Activated CD4-positive, alpha-beta memory T cell treated with anti-CD3 and anti-CD28 coated beads for 36 hours (primary cell): Measurements from ENCODE around the gene YKT6. TPM values are rescaled to one million over a fixed set of nuclear protein-coding genes. Genes with fewer than 3 reads are reported as not detected.

ENCODE experiments used
- CTCF ChIA-PET: fragments of 350-600 bp; sonication (Branson Sonifier 250); formaldehyde crosslinking; loops from one replicate; lab custom pipeline; 2021; ENCODE audit warnings: antibody characterized with exemption, inconsistent platforms; lab: Charles Lee
- POLR2A ChIA-PET: fragments of 350-600 bp; sonication (Branson Sonifier 250); formaldehyde crosslinking; loops from one replicate; lab custom pipeline; 2021; ENCODE audit warnings: antibody characterized with exemption; lab: Charles Lee
- DNase-seq: peaks from one replicate; pipeline ENCODE4 v3.0.0-alpha.2; 2020
- H3K27ac Mint-ChIP-seq: one replicate; pipeline ENCODE4 v1.8.0; 2021; ENCODE audit warnings: mixed read lengths
- H3K27me3 Mint-ChIP-seq: one replicate; pipeline ENCODE4 v1.8.0; 2021; ENCODE audit warnings: mixed read lengths
- H3K36me3 Mint-ChIP-seq: one replicate; pipeline ENCODE4 v1.8.0; 2021; ENCODE audit warnings: mixed read lengths
- H3K4me1 Mint-ChIP-seq: one replicate; pipeline ENCODE4 v1.8.0; 2021; ENCODE audit warnings: low read depth, mixed read lengths
- H3K4me3 Mint-ChIP-seq: one replicate; pipeline ENCODE4 v1.8.0; 2021; ENCODE audit warnings: mild to moderate bottlenecking, mixed read lengths
- H3K9me3 Mint-ChIP-seq: one replicate; pipeline ENCODE4 v1.8.0; 2021; ENCODE audit warnings: mixed read lengths
- intact Hi-C: fragments of 100-400 bp; cut with micrococcal nuclease; formaldehyde crosslinking; loops from one replicate; pipeline ENCODE4 v1.15.1; 2023
- total RNA-seq, 2 experiments: library from RNA; stranded (reverse); gene quantifications; one replicate each; pipeline ENCODE4 v1.2.3, GENCODE V29; 2021

YKT6 gene
- total RNA-seq, 2 experiments from 2014 or later = 57.0 to 60.4 TPM

GRCh38 chr7:44235582-44236332 lies 35.0 kb downstream of the YKT6 start:
- no peaks in the 10 kb centered on the region for H3K4me1 Mint-ChIP-seq
- no peak for DNase-seq
- H3K36me3 Mint-ChIP-seq = no peaks in the 10 kb centered on the region
- intact Hi-C loops = no loop called here
- ChIA-PET CTCF (interaction anchor here (1.0 kb wide), 1 partner anchor 299 kb away, joined by 3 read pairs; no protein-coding TSS in a partner anchor), POLR2A (no interaction called here)
- no peak overlapping the region for H3K27ac Mint-ChIP-seq
- no peaks in the 10 kb centered on the region for H3K27me3 Mint-ChIP-seq
- no peaks in the 10 kb centered on the region for H3K9me3 Mint-ChIP-seq
- no peak overlapping the region for H3K4me3 Mint-ChIP-seq

DNA sequence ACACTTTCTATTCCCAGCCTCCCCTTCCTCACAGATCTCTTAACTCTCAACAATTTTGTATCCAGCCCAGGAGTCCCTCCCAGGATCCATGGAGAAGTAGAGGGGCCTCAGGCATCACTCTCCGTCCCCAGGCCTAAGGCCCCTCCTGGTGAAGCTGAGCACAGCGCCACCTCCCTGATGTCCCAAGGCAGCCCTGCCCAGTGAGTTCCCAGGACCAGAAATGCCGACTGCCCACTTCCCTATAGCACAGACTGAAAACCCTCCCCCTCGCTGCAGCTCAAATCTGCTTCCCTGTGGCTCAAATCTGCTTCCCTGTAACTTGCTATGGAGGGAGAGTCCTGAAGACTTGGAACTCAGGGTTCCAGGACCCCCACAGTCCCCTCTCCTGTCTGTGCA lies 35.6 kb downstream of the YKT6 start:
- H3K4me3 Mint-ChIP-seq = no peak overlapping the region
- intact Hi-C loops = no loop called here
- no peaks in the 10 kb centered on the region for H3K36me3 Mint-ChIP-seq
- no peaks in the 10 kb centered on the region for H3K9me3 Mint-ChIP-seq
- ChIA-PET POLR2A (no interaction called here), CTCF (no interaction called here)
- H3K27ac Mint-ChIP-seq = no peak overlapping the region
- DNase-seq = no peak
- no peaks in the 10 kb centered on the region for H3K27me3 Mint-ChIP-seq
- H3K4me1 Mint-ChIP-seq = no peaks in the 10 kb centered on the region

GRCh38 chr7:44237696-44238095 lies 36.9 kb downstream of the YKT6 start:
- intact Hi-C loops = no loop called here
- Mint-ChIP-seq H3K36me3 (no peaks in the 10 kb centered on the region), H3K4me1 (no peaks in the 10 kb centered on the region), H3K4me3 (no peak overlapping the region), H3K27me3 (no peaks in the 10 kb centered on the region), H3K9me3 (no peaks in the 10 kb centered on the region), H3K27ac (no peak overlapping the region)
- ChIA-PET CTCF (interaction anchor here (1.1 kb wide), 1 partner anchor 328 kb away, joined by 4 read pairs; no protein-coding TSS in a partner anchor), POLR2A (no interaction called here)
- no peak for DNase-seq

GRCh38 chr7:44238116-44238695 lies 37.4 kb downstream of the YKT6 start:
- H3K27me3 Mint-ChIP-seq = no peaks in the 10 kb centered on the region
- ChIA-PET CTCF (interaction anchor here (1.1 kb wide), 1 partner anchor 327 kb away, joined by 4 read pairs; no protein-coding TSS in a partner anchor), POLR2A (no interaction called here)
- H3K36me3 Mint-ChIP-seq = no peaks in the 10 kb centered on the region
- no peak overlapping the region for H3K4me3 Mint-ChIP-seq
- intact Hi-C loops = no loop called here
- H3K27ac Mint-ChIP-seq = no peak overlapping the region
- no peaks in the 10 kb centered on the region for H3K9me3 Mint-ChIP-seq
- H3K4me1 Mint-ChIP-seq = no peaks in the 10 kb centered on the region
- DNase-seq = no peak

- intact Hi-C loops = no loop called here
- no peaks in the 10 kb centered on the region for H3K9me3 Mint-ChIP-seq
- no peaks in the 10 kb centered on the region for H3K27me3 Mint-ChIP-seq
- CTCF ChIA-PET = interaction anchor here (4.9 kb wide), 1 partner anchor 326 kb away, joined by 43 read pairs; no protein-coding TSS in a partner anchor
- H3K27ac Mint-ChIP-seq = no peak overlapping the region
- POLR2A ChIA-PET = no interaction called here
- no peak overlapping the region for H3K4me3 Mint-ChIP-seq
- DNase-seq = no peak
- H3K4me1 Mint-ChIP-seq = no peaks in the 10 kb centered on the region
- H3K36me3 Mint-ChIP-seq = no peaks in the 10 kb centered on the region
Measured at GRCh38 chr7:44239361-44239760, 38.6 kb downstream of the YKT6 start.

GRCh38 chr7:44240376-44240775 lies 39.6 kb downstream of the YKT6 start:
- H3K27ac Mint-ChIP-seq = no peak overlapping the region
- H3K4me1 Mint-ChIP-seq = no peaks in the 10 kb centered on the region
- H3K27me3 Mint-ChIP-seq = no peaks in the 10 kb centered on the region
- H3K9me3 Mint-ChIP-seq = no peaks in the 10 kb centered on the region
- no peak overlapping the region for H3K4me3 Mint-ChIP-seq
- POLR2A ChIA-PET = no interaction called here
- intact Hi-C loops = loop anchor here (2.0 kb wide), 1 partner anchor 18 kb away; no protein-coding TSS in a partner anchor
- no peaks in the 10 kb centered on the region for H3K36me3 Mint-ChIP-seq
- DNase-seq = no peak
- CTCF ChIA-PET = interaction anchor here (0.5 to 4.9 kb wide), 35 partner anchors 11 to 896 kb away, joined by 3 to 43 read pairs (median 4); partner anchors contain the start of gene NUDCD3

- no peak overlapping the region for H3K27ac Mint-ChIP-seq
- intact Hi-C loops = loop anchor here (1.0 to 2.0 kb wide), 4 partner anchors 18 to 324 kb away; no protein-coding TSS in a partner anchor
- H3K9me3 Mint-ChIP-seq = no peaks in the 10 kb centered on the region
- CTCF ChIA-PET = interaction anchor here (0.5 to 4.9 kb wide), 39 partner anchors 12 to 895 kb away, joined by 3 to 43 read pairs (median 4); partner anchors contain the start of gene NUDCD3
- POLR2A ChIA-PET = no interaction called here
- no peaks in the 10 kb centered on the region for H3K27me3 Mint-ChIP-seq
- no peaks in the 10 kb centered on the region for H3K4me1 Mint-ChIP-seq
- DNase-seq = peak; percentile 77
- no peak overlapping the region for H3K4me3 Mint-ChIP-seq
- H3K36me3 Mint-ChIP-seq = no peaks in the 10 kb centered on the region
Measured at GRCh38 chr7:44240983-44241510, 40.3 kb downstream of the YKT6 start.

GRCh38 chr7:44242091-44242490 lies 41.3 kb downstream of the YKT6 start:
- Mint-ChIP-seq H3K4me1 (no peaks in the 10 kb centered on the region), H3K9me3 (no peaks in the 10 kb centered on the region), H3K4me3 (no peak overlapping the region), H3K36me3 (no peaks in the 10 kb centered on the region), H3K27ac (no peak overlapping the region), H3K27me3 (no peaks in the 10 kb centered on the region)
- CTCF ChIA-PET = interaction anchor here (1.0 to 4.9 kb wide), 7 partner anchors 16 to 323 kb away, joined by 3 to 43 read pairs (median 8); no protein-coding TSS in a partner anchor
- POLR2A ChIA-PET = no interaction called here
- no peak for DNase-seq
- intact Hi-C loops = no loop called here

DNA sequence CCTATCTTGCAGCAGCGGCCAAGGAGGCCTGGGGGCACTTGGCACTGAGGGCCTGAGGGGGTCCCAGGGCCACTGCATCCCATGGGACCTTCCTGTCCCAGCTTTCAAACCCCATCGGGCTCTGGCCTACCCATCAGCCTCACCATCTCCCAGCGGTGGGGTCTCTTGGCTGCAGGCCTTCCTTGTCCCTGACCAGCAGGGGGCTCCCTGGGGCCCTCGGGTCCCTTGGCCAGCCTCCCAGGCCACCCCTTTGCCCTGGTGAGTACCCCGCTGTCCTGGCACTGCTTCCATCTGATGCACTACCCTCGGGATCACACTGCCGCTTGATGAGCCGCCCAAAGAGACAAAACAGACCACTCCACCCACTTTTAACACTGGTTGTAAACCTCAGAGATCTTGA lies 43.5 kb downstream of the YKT6 start:
- Mint-ChIP-seq H3K4me3 (no peak overlapping the region), H3K27me3 (no peaks in the 10 kb centered on the region), H3K27ac (no peak overlapping the region), H3K36me3 (no peaks in the 10 kb centered on the region), H3K9me3 (no peaks in the 10 kb centered on the region), H3K4me1 (no peaks in the 10 kb centered on the region)
- POLR2A ChIA-PET = no interaction called here
- CTCF ChIA-PET = interaction anchor here (0.6 to 4.9 kb wide), 8 partner anchors 13 to 321 kb away, joined by 3 to 43 read pairs (median 4); no protein-coding TSS in a partner anchor
- DNase-seq = peak; percentile 48
- intact Hi-C loops = no loop called here

GRCh38 chr7:44246396-44247113 lies 45.8 kb downstream of the YKT6 start:
- Mint-ChIP-seq H3K27ac (no peak overlapping the region), H3K4me3 (no peak overlapping the region), H3K9me3 (no peaks in the 10 kb centered on the region), H3K27me3 (no peaks in the 10 kb centered on the region), H3K36me3 (no peaks in the 10 kb centered on the region), H3K4me1 (no peaks in the 10 kb centered on the region)
- CTCF ChIA-PET = no interaction called here
- intact Hi-C loops = no loop called here
- POLR2A ChIA-PET = no interaction called here
- DNase-seq = no peak

- Mint-ChIP-seq H3K4me1 (no peaks in the 10 kb centered on the region), H3K4me3 (no peak overlapping the region), H3K9me3 (no peaks in the 10 kb centered on the region), H3K27ac (no peak overlapping the region), H3K36me3 (no peaks in the 10 kb centered on the region), H3K27me3 (no peaks in the 10 kb centered on the region)
- POLR2A ChIA-PET = no interaction called here
- CTCF ChIA-PET = interaction anchor here (1.0 kb wide), 1 partner anchor 287 kb away, joined by 3 read pairs; no protein-coding TSS in a partner anchor
- no peak for DNase-seq
- intact Hi-C loops = no loop called here
Measured at GRCh38 chr7:44247868-44248651, 47.3 kb downstream of the YKT6 start.
